Measurements from ENCODE around the gene U2SURP.
"Not testable (repeated sequence)": the region's sequence is repeated elsewhere in the genome, so short reads cannot be mapped to it uniquely, and the experiment has no call there.

Gene U2SURP

DNA sequence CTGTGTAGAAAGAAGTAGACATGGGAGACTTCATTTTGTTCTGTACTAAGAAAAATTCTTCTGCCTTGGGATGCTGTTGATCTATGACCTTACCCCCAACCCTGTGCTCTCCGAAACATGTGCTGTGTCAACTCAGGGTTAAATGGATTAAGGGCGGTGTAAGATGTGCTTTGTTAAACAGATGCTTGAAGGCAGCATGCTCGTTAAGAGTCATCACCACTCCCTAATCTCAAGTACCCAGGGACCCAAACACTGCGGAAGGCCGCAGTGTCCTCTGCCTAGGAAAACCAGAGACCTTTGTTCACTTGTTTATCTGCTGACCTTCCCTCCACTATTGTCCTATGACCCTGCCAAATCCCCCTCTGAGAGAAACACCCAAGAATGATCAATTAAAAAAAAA, 72.6 kb downstream of the U2SURP start:
- DNase-seq = not testable (repeated sequence)

DNA sequence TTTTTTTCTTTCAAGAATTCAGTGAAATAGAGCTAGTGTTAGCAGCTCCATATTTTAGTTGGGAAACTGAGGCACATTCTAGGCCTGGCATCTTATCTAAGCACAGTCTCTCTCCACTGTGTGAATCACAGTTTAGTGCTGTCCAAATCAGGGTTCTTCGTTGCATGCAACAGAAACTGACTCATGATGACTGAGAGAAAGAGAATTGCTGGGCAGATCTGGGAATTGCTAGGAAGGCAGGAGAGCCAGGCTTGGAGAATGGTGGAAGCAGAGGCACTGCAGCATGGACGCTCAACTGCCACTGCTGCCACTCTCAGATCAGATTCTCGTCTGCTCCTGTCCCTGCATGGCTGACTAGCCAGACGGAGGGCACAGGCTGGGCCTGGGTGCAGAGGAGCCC, 77.5 kb downstream of the U2SURP start:
- no peak for DNase-seq

DNA sequence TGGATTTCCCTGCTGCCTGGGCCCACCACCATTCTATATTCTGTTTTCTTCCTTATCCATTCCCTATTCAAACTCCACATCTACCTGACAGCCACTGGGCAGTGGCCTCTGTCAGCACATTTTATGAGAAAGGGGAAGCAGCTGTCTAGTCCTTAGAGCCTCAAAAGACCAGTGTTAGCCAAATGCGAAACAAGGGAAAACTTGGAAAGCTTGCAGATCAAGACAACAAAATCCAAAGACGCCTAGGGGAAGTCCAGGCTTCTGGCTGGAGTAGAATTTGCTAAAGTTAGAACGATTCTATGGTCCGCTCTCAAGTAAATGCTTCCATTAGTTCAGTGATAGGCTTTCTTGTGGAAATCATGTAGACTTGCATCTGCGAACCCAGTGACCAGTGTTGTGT, 78.8 kb downstream of the U2SURP start:
- DNase-seq = no peak

DNA sequence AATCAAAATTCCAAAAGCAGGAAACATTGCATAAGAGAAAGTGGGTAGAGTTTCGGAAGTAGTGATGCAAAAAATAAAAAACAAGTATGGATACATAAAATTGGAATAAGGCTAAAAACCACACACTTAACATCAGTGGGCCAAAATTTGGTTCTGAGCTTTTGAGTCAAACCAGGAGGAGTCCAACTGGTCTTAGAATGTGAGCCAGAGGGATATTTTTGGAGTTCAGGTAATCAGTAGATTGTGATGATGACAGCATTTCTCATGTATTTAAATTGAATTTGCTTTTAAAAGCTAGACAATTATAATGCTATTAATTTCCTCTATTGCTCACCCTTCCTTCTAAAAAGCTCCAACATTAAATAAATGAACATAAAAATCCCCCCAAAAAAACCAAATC, 80.0 kb downstream of the U2SURP start:
- DNase-seq = no peak

DNA sequence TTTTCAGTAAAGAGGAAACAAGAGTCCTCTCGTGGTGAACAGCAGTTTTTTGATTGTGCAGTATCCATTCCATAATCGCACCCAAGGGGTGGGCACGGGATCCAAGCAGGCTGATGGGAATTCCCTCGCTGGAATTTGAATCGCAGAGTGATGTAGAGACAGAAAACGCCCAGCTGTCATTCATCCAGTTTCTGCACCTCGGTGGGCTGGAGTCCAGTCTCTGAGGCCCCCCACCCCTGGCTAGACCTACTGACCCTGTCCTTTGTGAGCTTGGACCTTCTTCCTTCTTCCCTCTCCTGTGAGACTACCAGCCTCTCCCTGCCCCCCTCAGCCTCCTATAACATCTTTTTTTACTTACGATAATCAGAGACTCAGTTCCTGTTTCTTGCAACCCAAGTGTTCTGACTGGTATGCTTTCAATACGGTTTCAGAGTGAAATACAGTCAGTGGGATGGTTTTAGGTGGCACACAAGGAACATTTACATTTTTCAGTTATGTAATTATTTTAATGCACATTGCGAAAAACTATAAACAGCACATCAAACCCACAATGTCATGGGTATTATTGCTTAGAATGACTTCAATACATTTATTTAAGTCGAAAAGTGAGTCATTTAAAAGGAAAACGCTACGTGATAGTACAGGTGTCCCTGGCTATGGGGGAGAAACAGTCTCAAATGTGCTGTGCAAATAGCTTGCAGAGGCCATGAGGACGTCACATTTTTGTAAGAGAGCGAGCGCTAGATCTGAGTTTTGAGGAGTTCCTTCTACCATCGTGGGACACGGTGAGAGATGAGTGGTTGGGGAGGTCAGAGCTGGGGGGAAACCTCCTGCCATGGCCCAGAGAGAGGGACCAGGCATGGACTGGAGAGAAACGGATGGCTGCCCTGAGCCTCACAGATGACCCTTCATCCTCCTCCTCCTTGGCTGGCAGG, 80.7 kb downstream of the U2SURP start:
- no peak for DNase-seq

DNA sequence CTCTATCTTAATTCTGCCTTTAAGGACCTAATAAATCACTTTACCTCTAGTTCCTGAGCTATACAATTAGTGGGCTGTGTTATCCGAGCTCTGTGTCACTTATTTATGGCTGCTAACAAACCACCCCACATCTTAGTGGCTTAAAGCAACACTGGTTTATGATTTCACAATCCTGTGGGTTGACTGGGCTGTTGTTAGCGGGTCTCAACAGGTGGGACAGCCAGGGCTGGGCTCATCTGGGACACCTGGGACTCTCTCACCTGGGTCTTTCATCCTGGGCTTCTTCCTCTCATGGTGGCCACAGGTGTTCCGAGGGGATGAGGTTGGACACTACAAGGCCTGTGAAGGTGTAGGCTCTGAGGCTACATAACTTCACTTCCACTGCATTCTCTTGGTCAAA, 82.4 kb downstream of the U2SURP start:
- no peak for DNase-seq

DNA sequence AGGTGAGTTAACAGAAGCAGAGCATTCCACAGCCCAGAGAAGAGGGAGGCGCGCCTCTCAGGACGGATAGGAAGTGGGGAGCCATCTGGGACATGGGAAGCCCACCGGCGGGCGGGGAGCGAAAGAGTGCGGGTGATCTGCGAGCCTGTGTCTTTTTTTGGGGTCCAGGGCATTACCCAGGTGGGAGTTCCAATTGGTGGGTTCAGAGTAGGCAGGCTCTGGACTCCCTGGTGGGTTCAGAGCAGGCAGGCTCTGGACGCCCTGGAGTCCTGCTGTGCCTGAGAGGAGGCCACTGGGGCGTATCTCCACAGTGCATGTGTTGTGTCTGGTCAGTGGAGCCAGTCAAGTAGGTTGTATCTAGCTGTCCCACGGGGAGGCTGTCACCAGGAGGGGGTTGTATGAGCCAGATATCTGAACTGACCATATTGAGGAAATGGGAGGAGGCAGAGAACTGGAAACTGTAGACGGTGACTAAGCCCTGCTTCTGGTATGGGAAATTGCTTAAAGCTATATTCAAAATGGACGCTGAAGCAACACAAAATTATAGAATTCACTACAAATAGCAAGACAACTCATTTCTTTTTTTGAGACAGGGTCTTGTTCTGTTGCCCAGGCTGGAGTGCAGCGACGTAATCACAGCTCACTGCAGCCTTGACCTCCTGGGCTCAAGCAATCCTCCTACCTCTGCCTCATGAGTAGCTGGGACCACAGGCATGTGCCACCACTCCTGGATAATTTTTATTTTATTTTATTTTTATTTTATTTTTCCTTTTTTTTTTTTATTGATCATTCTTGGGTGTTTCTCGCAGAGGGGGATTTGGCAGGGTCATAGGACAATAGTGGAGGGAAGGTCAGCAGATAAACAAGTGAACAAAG, 83.7 kb downstream of the U2SURP start:
- DNase-seq = no peak

DNA sequence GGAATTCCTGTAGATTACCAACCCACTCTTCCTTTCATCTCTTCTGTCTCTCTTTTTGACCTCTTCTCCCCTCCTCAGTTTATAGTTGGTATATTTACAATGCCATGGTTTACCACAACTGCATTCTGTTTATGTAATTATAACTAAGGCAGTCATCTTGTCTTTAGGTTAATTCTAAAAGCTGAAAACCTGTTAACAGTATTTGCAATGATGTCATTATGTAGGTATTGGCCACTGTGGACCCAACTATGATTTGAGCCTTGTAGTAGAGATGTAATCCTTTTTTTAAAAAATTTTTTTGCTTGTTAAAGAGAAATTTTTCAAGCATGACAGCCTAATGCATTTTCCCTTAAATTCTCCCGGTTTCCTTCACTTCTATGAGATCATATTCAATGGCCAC, 87.5 kb downstream of the U2SURP start:
- DNase-seq = no peak

DNA sequence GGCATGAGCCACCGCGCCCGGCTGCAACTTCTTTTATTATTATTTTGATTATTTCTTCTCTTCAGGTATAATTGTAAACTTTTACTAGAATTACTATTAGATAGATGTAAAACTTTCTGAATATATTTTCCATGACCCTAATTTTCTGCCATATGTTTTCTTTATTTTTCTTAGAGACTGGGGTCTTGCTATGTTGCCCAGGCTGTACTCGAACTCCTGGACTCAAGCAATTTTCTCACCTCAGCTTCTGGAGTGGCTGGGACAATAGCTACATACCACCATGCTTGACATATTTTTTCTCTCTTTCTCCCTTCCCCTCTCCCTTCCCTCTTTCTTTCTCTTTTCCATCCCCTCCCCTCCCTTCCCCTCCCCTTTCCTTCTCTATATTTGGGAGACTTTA, 88.6 kb downstream of the U2SURP start:
- no peak for DNase-seq

DNA sequence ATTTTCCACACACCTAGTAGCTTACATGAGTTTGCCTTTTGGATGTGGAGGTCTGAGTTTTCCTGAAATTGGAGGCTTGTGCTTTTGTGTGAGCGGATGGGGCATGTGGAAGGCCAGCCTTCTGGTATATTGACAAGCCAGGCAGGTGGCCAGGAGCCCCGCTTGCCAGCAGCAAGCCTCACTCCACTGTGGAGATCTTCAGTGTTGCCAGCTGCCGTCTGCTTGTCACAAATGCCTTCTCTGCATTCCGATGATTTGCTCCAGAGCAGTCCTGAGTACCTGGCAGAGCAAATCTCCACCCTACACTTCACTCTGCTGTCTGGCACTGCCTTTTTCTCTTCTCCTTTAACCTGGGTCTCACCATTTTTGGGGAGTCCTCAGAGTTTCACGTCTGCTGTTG, 89.1 kb downstream of the U2SURP start:
- no peak for DNase-seq

DNA sequence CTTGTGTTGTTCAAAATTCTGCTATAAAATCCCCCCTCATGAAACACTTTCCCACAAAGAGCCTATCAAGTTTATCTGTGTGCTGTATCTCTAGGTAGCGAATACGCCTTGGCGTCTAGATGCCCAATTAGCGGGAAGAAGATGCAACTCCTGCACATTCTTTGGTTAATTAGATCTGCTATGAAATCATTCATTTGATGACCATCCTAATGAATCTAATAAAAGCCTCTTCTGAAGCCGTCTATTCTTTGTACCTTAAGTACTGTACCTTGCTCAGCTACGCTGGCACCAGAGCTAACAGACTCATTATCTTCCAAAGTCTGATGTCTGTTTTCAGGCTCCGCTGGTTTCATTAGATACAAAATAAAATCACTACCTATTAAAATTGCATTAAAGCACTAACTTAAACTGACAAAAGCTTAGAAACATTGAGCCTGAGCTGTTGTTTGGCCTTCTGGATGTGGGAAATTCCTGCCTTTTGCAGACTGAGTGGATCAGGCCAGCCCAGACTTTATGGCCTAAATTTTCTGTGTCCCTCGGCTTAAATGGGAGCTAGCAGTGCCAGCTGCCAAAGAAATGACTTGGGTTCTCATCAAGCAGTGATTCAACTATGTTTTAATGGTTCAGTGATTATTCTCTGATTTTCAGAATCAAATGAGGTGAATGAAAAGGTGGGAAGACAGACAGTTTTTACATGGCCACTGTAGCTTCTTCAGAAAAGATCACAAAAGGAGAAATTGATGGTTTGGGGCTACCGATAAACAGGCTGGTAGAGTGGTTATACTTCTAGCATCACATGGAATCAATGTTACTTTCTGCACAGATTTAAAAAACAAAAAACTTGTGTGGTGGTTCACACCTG, 89.8 kb downstream of the U2SURP start:
- no peak for DNase-seq

DNA sequence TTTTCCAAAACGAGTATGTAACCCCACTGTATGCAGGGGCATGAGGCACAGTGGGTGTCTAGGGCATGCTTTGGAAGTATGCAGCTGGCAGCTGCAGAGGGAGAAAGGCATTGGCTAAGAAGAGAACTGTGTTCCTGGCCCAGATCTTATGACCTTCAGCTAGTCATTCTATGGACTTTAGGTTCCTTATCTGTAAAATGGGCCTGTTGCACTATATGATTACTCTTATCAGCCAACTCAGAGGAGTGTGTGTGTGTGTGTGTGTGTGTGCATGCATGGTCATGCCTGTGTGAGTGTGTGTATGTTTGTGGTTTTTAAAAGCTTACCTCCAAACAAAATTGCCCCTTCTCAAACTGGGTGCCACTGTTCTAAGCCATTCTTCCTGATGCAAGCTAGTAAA, 90.8 kb downstream of the U2SURP start:
- DNase-seq = no peak

DNA sequence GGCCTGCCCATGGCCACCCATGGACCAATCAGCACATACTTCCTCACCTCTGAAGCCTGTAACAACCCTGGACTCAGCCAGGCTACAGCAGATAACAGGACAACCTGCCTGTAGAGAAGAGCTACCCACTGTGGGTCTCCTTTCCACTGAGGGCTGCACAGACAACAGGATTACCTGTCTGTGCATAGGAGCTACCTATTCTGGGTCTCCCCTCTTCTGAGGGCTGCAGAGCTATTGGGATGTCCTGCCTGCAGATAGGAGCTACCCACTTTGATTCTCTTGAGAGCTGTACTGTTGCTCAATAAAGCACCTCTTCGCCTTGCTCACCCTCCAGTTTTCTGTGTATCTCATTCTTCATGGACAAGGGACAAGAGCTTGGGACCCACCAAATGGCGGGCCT, 94.4 kb downstream of the U2SURP start:
- DNase-seq = no peak

DNA sequence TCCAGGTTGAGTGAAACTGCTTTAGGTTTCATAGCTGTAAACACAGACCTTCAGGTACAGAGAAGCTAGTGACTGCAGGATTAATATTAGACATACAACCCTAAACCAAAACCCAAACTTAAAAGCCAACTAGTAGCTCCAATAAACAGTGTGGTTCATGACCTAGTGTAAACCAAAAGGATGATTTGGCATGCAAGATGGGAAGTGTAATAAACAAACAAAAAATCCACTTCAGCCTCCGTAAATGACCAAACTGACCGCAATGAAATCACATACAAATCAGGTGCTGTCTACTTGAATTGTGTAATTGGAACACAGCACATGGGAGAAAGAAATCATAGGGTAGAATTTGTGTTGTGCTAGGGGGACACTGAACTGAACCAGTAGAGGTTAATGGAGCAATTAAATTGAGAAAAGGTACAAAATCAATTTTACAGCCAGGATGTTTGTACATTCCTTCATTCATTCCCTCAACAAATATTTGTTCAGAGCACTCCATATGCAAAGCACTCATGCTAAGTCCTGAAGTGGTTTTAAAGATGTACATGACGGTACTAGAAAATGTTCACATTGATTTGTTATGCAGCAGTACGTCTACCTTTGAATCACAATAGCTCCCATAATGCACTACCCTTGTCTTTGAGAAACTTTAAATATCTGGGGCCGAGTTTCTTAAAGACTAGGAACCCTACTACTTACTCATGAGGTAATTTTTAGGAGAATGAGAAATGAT, 96.8 kb downstream of the U2SURP start:
- DNase-seq = no peak

DNA sequence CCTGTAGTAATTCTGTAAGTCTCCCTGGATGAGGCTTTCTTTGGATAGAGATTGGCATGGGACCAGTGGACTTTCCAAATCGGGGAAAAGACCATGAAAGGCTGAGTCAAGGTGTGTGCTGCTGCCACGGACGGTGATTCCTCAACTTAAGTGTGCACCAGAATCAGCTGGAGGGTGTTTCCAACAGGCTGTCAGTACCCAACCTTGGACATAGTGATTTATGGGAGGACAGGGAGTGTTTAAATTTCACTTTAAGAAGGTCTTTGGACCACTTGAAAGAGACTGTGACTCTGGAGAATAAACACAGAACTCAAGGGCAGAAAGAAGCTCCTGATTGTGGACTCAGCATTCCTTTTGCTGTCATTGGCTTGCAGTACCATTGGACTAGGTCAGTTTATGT, 97.8 kb downstream of the U2SURP start:
- DNase-seq = no peak

DNA sequence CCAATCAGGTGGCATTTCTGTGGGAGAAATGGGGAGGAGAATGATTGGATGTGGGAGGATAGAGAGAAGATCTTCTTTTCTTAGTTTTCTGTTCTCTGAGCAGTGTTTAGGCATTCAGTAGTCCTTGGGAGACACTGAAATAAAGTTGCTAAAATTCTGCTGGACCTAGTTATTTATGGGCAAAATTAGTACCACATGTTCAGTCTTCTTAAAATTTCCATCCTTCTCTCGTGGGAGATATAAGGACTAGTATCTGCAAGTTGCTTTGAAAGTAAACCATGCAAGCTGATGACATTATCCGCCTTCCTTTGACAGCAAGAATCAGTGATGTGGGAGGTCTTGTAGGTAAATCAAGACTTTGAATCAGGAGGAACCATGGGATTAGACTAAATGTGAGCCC, 98.3 kb downstream of the U2SURP start:
- no peak for DNase-seq

DNA sequence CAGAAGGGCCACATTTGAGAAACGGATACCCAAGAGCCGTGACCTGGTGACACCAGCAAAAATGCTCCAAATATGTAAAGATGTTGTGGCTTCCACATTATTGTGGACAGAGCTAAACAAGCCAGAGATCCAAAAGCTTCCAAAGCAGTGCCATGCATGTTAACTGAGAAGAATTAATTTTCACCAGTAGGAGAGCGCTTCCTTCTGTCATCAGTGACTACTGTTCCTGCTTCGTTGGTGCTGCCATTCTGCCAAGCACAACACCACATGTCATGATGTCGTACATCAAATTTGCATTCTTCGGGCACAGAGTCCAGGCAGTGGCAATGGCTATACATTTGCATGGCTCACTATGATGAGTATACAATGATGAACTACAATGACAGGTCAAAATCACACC, 99.1 kb downstream of the U2SURP start:
- DNase-seq = no peak

DNA sequence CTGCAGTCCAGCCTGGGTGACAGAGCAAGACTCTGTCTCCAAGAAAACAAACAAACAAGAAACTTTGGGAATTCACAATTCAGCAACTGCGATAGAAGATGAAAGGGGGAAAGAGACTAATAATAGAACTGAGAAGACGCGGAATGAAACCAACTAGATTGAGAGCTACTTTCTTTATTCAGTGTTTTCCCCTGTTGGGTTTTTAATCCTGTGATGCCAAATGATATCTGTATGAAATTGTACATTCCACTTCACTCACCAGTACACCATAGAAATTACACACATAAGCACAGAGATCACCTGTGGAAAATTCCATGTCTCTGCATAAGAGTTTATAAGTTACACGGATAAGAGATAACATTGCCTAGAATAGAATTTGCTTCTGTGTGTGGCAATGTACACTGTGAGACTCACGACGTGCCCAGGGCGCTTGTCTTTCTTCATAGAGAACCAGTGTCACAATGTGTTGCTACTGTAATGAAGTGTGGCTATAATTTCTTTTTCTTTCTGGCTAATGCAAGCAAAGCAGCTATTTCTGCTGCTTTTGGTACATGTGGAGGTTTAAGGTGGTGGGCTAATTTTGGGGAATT, 100.5 kb downstream of the U2SURP start:
- DNase-seq = no peak

DNA sequence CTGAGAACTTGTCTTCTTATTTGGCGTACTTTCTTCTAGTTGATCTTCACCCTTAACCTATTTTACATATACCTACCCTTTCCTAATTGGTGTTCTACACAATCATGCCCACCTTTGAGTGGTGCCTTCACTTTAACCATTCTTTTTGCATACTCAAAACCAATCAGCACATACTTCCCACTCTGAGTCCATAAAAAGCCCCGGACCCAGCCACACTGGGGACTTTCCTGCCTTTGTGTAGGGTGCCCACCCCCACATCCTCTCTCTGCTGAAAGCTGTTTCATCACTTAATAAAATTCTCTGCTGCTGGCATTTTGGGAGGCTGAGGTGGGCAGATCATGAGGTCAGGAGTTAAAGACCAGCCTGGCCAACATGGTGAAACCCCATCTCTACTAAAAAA, 102.3 kb downstream of the U2SURP start:
- no peak for DNase-seq

DNA sequence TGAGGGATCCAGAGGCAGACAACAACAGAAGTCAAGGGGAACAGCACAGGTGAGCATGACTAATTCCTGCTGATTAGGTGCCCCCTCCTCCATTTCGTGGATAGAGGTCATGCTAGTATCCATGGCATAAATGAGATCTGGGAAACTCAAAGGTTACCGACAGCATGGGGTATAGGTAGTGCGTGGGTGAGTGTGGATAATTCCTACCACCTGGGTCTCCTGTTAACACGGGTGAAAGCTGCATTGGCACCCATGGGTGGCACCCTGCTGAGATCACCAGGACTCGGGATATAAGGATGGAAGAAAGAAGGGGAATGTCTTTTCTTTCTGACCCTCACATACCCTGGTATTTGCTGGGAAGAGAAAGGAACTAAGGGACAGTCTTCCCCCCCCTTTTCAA, 103.8 kb downstream of the U2SURP start:
- no peak for DNase-seq

DNA sequence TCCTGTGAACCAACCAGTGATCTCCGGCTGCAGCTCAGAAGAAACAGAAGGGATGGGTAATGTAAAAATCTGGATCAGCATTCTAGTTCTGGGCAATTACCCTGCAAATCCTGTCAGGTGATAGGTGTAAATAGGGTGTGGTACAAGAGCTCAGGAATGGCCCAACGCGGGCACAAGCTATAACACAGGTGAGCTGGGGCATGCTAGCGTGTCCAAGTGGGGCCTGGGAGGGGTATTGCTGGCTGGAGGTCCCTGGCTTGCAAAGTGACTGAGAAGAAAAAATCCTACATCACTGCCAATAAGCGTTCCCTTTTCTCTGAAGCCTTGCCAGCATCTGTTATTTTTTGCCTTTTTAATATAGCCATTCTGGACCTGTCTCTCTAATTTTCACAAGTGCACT, 108.5 kb downstream of the U2SURP start:
- no peak for DNase-seq
